MCF 10A (cell line): ENCODE measurements around the gene SLC6A17. TPM values are rescaled to one million over a fixed set of nuclear protein-coding genes. Genes with fewer than 3 reads are reported as not detected.

Source experiments
- BruUV-seq: library from RNA; stranded (reverse); fragments of 400-500 nt; replicated peaks from 2 replicates; lab custom pipeline; 2021; lab: Mats Ljungman, UMichigan
- CTCF ChIA-PET: fragments of 300-600 bp; sonication (Branson Sonifier 250); formaldehyde crosslinking; extraction: SDS; loops from one replicate; lab custom pipeline; 2021; ENCODE audit warnings: antibody characterized with exemption, inconsistent platforms; lab: Yijun Ruan, JAX
- POLR2A ChIA-PET: fragments of 300-600, 350-650 bp; sonication (Branson Sonifier 250); formaldehyde crosslinking; extraction: SDS; loops from one replicate; lab custom pipeline; 2020; ENCODE audit warnings: antibody characterized with exemption, inconsistent platforms; lab: Yijun Ruan, JAX
- DNase-seq: peaks from one replicate; pipeline ENCODE4 v3.0.0-alpha.2; 2018; ENCODE audit not compliant: unreplicated experiment
- H3K27ac Mint-ChIP-seq: one replicate; pipeline ENCODE4 v1.8.0; 2022; ENCODE audit warnings: mild to moderate bottlenecking, low read depth, mixed read lengths; ENCODE audit not compliant: unreplicated experiment
- H3K27me3 Mint-ChIP-seq: one replicate; pipeline ENCODE4 v1.8.0; 2022; ENCODE audit warnings: mixed read lengths; ENCODE audit not compliant: insufficient read depth, unreplicated experiment
- H3K36me3 Mint-ChIP-seq: one replicate; pipeline ENCODE4 v1.8.0; 2022; ENCODE audit warnings: mild to moderate bottlenecking, moderate library complexity, mixed read lengths; ENCODE audit not compliant: insufficient read depth, unreplicated experiment
- H3K4me1 Mint-ChIP-seq: one replicate; pipeline ENCODE4 v1.8.0; 2022; ENCODE audit warnings: mixed read lengths; ENCODE audit not compliant: insufficient read depth, unreplicated experiment
- H3K4me3 Mint-ChIP-seq: one replicate; pipeline ENCODE4 v1.8.0; 2022; ENCODE audit warnings: mild to moderate bottlenecking, moderate library complexity, mixed read lengths; ENCODE audit not compliant: unreplicated experiment
- H3K9me3 Mint-ChIP-seq: one replicate; pipeline ENCODE4 v1.8.0; 2022; ENCODE audit warnings: mixed read lengths; ENCODE audit not compliant: unreplicated experiment
- intact Hi-C: fragments of 100-400 bp; cut with micrococcal nuclease; formaldehyde crosslinking; loops from 2 replicates; pipeline ENCODE4 v1.14.1; 2022
- total RNA-seq: library from RNA; stranded (reverse); gene quantifications from 2 replicates; pipeline ENCODE4 v1.2.3, GENCODE V29; 2022
- TF ChIP-seq, protein P1 (sequence below): fragments of 200-600 bp; IDR thresholded peaks from one replicate; pipeline ENCODE4 v1.8.0; 2022; ENCODE audit warnings: antibody characterized with exemption, mild to moderate bottlenecking; ENCODE audit not compliant: unreplicated experiment

The SLC6A17 gene
- total RNA-seq, 1 experiment from 2014 or later: not detected

DNA sequence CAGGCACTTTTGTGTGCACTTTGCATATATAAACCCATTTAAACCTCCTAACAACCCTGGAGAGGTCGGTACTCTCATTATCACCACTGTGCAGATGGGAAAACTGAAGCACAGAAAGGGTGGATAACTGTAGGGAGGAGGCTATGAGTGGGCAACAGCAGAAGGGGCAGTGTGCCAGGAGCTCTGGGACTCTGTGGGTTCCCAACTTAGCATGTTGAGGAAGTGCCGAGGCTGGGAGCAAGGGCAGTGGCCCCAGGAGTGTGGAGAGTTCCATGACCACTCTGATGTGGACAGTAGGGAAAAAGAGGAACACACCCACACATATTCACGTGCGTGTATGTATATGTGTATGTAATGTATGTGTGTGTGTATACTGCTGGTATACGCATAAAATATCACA lies 34.2 kb downstream of the SLC6A17 start:
- BruUV-seq: no TSS peak
- Mint-ChIP-seq H3K36me3 (no peaks in the 10 kb centered on the region), H3K27ac (no peak overlapping the region), H3K4me1 (no peaks in the 10 kb centered on the region), H3K27me3 (peaks cover 28% of the 10 kb centered on the region), H3K4me3 (no peak overlapping the region), H3K9me3 (no peaks in the 10 kb centered on the region)
- ChIA-PET CTCF (interaction anchor here (0.6 to 1.5 kb wide), 2 partner anchors 15 to 18 kb away, joined by 3 read pairs; no protein-coding TSS in a partner anchor), POLR2A (no interaction called here)
- TF ChIP-seq, protein P1, sequence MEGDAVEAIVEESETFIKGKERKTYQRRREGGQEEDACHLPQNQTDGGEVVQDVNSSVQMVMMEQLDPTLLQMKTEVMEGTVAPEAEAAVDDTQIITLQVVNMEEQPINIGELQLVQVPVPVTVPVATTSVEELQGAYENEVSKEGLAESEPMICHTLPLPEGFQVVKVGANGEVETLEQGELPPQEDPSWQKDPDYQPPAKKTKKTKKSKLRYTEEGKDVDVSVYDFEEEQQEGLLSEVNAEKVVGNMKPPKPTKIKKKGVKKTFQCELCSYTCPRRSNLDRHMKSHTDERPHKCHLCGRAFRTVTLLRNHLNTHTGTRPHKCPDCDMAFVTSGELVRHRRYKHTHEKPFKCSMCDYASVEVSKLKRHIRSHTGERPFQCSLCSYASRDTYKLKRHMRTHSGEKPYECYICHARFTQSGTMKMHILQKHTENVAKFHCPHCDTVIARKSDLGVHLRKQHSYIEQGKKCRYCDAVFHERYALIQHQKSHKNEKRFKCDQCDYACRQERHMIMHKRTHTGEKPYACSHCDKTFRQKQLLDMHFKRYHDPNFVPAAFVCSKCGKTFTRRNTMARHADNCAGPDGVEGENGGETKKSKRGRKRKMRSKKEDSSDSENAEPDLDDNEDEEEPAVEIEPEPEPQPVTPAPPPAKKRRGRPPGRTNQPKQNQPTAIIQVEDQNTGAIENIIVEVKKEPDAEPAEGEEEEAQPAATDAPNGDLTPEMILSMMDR: no peak
- intact Hi-C loops: no loop called here
- DNase-seq: no peak

DNA sequence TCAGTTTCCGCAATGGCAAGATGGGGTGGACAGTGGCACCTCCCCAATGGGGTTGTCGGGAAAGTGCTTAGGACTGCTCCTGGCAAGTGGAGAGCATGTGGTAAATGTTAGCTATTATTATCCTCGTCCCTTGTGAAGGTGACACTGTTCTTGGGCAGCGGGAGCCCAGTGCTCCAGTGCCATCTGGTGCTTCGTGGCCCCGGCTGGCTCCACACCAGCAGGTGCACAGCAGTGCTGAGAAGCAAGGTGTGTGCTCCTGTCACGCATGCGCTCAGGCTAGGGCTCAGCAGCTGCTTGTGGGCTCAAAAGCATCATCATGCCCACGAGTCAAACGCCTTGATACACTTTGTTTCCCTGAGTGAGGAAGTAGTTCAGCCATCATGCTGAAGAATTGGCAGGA lies 34.9 kb downstream of the SLC6A17 start:
- Mint-ChIP-seq H3K4me3 (no peak overlapping the region), H3K27me3 (peaks cover 34% of the 10 kb centered on the region), H3K27ac (no peak overlapping the region), H3K36me3 (no peaks in the 10 kb centered on the region), H3K9me3 (no peaks in the 10 kb centered on the region), H3K4me1 (peaks cover 2% of the 10 kb centered on the region)
- POLR2A ChIA-PET: no interaction called here
- CTCF ChIA-PET: interaction anchor here (0.6 to 1.5 kb wide), 4 partner anchors 16 to 309 kb away, joined by 3 to 4 read pairs (median 3); no protein-coding TSS in a partner anchor
- TF ChIP-seq, protein P1: no peak
- no TSS peak for BruUV-seq
- intact Hi-C loops: no loop called here
- DNase-seq: no peak

DNA sequence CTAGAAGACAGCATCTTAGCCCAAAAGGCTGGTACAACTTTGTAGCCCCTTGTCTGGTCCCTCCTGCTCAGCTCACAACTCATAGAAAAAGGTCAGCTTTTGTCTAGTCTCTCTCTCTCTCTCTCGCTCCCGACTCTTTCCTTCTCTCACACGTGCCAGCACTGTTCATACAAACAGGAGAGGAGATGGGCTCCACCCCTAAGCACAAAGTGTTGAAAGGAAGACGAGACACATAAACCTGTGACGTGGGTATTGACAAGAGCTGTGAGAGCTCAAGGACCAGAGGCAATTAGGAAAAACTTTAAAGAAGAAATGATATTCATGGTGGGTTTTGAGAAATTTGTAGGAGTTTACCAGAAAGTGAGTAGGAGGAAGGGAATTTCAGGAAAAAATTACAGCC lies 36.3 kb downstream of the SLC6A17 start:
- ChIA-PET POLR2A (interaction anchor here (0.9 kb wide), 1 partner anchor 17 kb away, joined by 4 read pairs; no protein-coding TSS in a partner anchor), CTCF (interaction anchor here (0.6 to 2.9 kb wide), 11 partner anchors 9 to 309 kb away, joined by 3 to 18 read pairs (median 5); no protein-coding TSS in a partner anchor)
- Mint-ChIP-seq H3K27ac (no peak overlapping the region), H3K4me3 (no peak overlapping the region), H3K9me3 (no peaks in the 10 kb centered on the region), H3K4me1 (peaks cover 6% of the 10 kb centered on the region), H3K27me3 (peaks cover 34% of the 10 kb centered on the region), H3K36me3 (no peaks in the 10 kb centered on the region)
- BruUV-seq: no TSS peak
- intact Hi-C loops: no loop called here
- TF ChIP-seq, protein P1: no peak
- no peak for DNase-seq

DNA sequence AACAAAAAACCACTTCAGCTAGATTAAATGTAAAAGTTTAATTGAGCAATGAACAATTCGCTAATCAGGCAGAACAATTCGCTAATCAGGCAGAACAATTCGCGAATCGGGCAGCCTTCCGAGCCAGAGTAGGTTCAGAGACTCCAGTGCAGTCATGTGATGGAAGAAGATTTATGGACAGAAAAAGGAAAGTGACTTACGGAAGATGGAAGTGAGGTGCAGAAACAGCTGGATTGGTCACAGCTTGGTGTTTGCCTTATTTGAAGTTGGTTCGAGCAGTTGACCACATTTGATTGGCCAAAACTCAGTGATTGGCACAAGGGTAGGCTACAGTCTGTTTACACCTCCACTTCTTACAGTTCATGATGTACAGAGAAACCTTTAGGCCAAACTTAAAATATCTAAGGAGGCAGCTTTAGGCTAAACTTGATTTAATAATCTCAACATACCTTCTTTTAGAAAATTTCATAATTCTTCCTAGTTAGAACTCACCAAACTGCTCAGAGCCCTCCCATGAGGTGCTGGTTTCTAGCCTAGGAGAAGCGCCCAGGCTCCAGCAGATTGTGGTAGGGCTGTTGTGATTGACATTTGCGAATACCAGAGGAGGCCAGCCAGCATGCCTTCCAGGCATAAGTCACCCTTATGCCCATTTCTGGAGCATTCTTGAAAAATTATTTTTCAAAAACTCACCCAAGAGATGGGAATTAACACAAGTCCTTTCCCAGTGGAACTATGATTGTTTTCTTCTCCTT lies 37.0 kb downstream of the SLC6A17 start:
- H3K4me3 Mint-ChIP-seq: no peak overlapping the region
- H3K36me3 Mint-ChIP-seq: no peaks in the 10 kb centered on the region
- no peak overlapping the region for H3K27ac Mint-ChIP-seq
- no peaks in the 10 kb centered on the region for H3K9me3 Mint-ChIP-seq
- TF ChIP-seq, protein P1: no peak
- H3K27me3 Mint-ChIP-seq: peaks cover 34% of the 10 kb centered on the region
- ChIA-PET CTCF (interaction anchor here (0.5 to 2.9 kb wide), 12 partner anchors 10 to 309 kb away, joined by 3 to 18 read pairs (median 6); no protein-coding TSS in a partner anchor), POLR2A (interaction anchor here (0.9 kb wide), 1 partner anchor 16 kb away, joined by 4 read pairs; no protein-coding TSS in a partner anchor)
- H3K4me1 Mint-ChIP-seq: peaks cover 6% of the 10 kb centered on the region
- intact Hi-C loops: no loop called here
- BruUV-seq: no TSS peak
- DNase-seq: peak; percentile 36
